OCI-LY3 (cell line): Measurements from ENCODE around the gene SENP6.

Experiments used
- CTCF ChIP-seq: fragments of 200-600, 300-600 bp; sonication (generic); IDR thresholded peaks from 2 replicates; pipeline ENCODE4 v1.5.1; 2014; ENCODE audit warnings: antibody characterized with exemption, low read length, low read depth
- EZH2phosphoT487 ChIP-seq: fragments of 200-600 bp; shearing (Covaris generic); IDR thresholded peaks from 2 replicates; pipeline ENCODE4 v1.6.1; 2018; ENCODE audit warnings: antibody characterized with exemption, mixed run types, low read depth

- TF ChIP-seq CTCF = no peak
- no peak for TF ChIP-seq EZH2phosphoT487
Observed at GRCh38 chr6:75743971-75744370, 142.3 kb downstream of the SENP6 start.
